SH-SY5Y (cell line): ENCODE measurements around the gene KCNG2.

Source experiments
- GATA2 ChIP-seq: IDR thresholded peaks from 2 replicates; pipeline ENCODE4 v1.6.1; 2011; ENCODE audit warnings: mild to moderate bottlenecking, low read depth, low read length
- GATA3 ChIP-seq: IDR thresholded peaks from 2 replicates; pipeline ENCODE4 v1.6.1; 2011; ENCODE audit warnings: low read depth, mild to moderate bottlenecking, low read length, moderate library complexity

DNA sequence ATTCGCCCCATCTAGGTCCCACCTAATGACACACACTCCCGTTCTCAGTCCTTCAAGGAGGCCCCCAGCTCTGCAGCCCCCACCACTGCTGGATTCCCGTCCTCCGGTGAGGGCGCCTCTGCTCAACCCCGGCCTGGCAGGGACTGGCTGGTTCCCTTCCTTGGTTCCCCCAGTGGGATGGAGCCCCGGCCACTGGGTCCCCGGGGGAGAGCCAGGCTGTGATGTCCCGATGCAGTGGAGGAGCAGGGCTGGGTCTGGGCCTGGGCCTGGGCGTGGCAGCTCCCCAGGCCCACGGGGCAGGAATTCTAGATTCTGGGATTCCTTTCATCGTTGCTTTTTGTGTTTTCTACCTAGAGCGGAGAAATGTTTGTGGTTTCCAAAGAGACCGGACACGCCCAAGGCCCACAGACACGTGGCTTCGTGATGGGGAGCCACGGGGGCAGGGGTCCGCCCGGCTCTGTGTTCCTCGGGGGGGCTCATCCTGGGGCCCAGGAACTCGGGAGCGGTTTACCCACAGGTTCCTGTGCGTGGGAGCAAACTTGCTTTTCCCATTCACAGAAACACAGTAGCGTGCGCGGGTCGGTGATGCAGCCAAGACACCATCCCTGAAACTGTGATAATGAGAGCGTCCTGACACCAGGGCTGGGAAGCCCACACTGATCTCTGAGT, 86.7 kb downstream of the KCNG2 start:
- TF ChIP-seq GATA2 (no peak), GATA3 (no peak)
